ENCODE results near the gene TTC28. TPM values are rescaled to one million over a fixed set of nuclear protein-coding genes. Genes with fewer than 3 reads are reported as not detected.
A peak's percentile ranks its signal among the peaks of the same experiment; 100 is the strongest.

Gene TTC28
- total RNA-seq, 1 donor from 2014 or later: 48.5 TPM

DNA sequence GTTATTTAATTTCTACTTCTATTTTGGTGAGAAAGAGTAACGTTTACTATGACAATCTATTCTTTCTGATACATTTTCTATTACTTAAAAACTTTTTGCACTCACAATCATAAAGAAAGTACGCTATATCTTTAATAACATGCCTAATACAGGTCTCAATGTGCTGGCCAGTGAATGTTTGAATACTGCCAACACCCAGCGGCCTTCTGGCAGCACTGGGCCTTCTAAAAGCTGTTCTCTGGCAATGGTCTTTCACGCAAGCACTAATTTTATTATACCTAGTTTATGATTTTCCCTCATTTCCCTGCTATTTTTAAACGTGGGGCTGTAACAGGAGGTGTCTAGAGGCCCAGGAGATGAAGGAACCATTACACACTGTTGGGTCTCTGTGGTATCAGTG lies 410.8 kb downstream of the TTC28 start:
- DNase-seq: no peak

DNA sequence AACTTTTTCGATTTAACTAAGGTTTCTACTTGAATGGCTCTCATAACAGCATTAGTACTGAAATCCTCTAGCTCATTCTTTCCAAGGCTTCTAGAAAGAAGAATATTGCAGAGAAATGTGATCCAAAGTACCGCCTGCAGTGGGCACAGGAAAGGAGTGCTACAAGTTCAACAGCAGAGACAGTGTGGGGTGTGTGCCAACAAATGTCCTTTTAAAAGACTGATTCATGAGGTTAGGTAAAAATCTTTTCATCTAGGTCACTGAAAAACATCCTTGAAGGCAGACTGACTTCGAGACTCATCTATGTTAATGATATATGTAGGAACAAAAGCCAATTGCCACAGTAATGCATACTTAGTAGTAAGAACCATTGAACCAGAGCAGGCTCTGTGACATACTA lies 411.5 kb downstream of the TTC28 start:
- DNase-seq: no peak

DNA sequence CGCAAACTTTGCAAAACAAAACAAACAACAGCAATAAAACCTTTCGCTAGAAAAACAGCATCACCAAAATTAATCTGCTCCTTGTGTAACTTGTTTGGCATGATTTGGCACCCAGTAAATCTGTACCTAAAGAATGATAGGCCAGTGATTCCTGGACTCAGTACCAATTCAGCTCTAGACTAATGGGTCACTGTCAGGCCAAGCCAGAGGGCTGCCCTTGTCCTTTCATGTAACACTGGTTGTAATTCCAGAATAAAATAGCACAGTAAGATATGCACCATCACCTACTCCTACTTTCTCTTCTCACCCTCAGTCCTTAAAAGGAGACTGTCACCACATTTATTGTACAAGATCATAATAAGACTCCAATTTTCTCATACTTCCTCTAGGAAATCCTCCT lies 419.0 kb downstream of the TTC28 start:
- no peak for DNase-seq

DNA sequence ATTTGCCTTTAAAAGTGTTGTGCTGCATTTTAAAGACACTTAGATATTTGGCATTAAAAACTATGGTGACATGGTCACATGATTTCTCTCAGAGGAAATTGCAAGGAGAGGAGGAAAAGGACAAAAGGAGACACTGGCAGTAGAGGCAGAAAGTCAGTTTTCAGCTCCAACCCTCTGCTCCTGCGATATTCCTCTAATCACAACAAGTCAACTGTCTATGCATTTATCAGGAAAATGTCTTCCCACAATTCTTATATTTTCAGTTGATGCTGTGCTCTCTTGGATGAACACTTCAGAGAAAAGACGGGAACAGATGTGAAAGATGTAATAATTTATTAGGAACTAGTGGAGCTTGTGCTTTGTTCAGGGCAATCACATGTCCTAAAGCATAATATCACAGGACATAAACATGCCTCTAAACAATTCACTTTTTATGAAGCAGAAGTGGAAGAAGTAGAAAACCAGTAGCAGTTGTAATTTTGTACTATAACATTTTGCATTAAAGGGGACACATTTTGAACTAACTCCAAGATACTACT lies 419.8 kb downstream of the TTC28 start:
- DNase-seq: no peak

DNA sequence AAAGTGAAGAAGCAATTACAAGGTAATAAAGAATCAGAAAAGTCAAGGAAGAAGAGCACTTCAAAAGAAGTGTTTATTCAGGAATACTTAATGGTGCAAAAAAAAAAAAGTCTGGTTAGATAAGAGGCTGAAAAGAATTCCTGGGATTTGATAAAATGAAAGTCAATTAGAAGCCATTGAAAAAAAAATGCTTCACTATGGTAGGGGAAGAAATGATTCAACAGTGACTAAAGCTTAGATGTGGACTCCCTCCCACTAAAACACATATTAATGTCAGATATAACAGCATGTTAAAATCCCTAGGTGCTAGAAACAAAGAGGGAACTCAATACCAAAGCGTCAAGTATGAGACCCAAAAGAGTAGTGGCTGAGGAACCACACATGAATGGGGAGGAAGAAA lies 425.2 kb downstream of the TTC28 start:
- no peak for DNase-seq

DNA sequence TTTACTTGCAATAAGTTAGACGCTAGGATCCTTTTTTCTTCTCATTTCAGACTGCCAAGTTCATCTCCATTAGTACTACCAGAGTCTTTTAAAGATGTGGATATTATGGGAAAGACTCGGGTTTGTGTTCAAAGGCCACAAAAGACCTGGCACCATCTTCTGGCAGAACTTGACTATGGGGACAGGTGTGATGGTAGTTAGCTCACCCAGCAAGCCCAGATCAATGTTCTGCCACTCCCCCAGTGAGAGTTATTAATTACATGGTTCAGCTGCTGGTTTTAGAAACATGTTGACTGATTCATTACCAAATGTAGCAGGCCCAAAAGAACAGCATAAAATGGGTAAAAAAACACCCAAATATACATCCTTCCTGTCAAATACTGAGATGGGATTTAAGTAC lies 427.1 kb downstream of the TTC28 start:
- DNase-seq: peak; percentile 19

DNA sequence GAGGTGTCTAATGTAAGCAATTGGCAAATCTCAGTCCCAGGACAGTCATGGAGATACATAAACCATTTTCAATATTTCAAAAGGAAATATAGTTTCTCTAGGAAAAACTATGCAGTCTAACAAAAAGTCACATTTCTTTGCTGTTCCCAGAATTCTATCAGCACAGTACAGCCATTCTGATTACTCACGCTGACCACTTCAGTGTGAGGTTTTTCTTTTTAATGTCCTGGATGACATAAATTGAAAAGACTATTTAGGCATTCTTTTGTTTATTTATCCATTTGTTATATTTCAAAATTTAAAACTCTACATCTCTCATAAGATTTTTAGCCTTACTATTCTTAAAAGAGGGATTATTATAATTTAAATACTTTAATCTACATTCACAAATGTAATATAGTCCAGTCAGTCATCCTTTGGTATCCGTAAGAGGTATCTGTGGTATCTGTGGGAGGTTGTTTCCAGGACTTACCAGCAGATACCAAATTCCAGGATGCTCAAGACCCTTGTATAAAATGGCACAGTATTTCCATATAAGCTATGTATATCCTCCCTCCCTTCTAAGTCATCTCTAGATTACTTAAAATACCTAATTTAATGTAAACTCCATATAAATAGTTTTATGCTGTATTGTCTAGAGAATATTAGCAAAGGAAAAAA lies 429.5 kb downstream of the TTC28 start:
- DNase-seq: no peak

DNA sequence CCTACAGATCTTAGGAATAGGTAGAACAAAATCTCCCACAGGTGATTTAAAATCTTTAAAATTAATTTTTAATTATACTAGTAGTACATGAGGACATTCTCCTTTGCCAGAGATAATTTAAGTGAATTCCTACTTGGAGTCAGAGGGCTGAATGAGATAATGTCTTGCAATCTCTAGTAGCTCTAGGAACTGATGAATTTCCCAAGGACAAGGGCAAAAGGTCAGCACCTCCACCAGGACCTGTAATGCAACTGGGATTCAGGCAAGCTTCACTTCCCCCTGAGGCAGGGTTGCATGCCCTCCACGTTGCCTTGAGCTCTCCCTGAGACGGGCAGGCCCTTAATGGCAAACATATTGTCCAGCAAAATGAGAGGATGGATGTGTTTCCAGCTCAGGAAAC lies 430.2 kb downstream of the TTC28 start:
- DNase-seq: no peak

DNA sequence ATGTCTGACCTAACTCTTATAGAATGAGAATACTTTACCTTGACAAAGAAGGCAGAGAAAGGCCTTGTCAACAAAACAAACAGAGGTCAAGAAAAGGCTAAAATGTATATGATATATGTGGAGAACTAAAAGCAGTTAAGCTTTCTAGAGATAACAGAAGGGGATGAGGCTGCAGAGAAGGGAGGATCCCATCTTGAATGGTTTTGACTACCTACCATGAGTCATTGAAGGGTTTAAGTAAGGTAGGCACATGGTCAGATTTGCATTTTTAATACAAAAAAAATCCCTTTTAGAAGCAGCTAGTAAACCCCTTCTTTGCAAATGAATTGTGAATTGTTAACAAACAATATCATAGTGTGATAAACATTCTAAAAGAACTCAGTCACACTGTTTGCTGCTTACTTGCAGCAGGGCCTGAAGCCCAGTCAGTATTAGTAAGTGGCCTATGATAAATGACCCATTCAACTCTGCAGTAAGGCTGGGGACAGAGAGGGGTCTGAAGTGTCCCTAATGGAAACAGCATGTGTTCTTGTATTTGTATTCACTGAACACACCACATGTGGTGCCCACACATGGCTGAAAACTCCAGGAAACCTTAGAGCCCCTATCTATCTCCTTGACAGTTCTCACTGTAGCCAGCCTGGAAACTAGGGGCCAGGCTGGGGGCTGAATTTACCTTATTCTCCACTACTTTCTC lies 431.8 kb downstream of the TTC28 start:
- DNase-seq: no peak

DNA sequence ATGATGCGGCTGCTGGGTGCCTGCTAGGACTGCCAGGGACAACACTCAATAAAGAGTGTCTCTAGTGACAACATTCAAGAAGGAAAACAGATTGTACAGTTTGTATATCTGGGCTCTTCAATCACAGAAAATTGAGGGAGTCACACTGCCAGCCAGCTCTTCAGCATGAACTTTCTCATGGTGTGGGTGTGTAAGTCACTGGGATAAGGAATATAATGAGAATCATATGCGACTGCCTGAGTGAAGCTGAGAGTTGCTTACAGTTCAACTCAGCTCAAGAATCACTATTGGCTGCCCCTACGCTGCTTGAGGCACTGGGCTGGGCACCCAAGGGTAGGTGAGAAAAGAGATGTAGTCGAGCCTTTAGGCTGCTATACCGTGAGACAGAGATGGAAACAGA lies 432.5 kb downstream of the TTC28 start:
- no peak for DNase-seq

DNA sequence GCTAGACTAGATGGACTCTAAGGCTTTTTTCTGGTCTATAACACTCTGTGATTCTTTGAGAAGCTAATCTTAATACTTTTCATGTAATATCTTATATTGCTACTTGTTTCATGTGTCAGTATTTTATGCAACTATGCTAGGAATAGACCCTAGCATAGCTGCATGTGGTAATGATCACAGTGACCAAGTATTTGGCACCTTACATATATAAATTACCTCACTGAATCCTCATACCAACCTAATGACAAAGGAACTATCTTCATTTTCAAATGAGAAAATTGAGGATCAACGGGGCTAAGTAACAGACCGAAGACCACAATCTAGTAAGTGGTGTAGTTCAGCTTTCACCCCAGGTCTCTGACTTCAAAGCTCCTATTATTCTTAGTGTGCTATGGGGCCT lies 433.2 kb downstream of the TTC28 start:
- no peak for DNase-seq

DNA sequence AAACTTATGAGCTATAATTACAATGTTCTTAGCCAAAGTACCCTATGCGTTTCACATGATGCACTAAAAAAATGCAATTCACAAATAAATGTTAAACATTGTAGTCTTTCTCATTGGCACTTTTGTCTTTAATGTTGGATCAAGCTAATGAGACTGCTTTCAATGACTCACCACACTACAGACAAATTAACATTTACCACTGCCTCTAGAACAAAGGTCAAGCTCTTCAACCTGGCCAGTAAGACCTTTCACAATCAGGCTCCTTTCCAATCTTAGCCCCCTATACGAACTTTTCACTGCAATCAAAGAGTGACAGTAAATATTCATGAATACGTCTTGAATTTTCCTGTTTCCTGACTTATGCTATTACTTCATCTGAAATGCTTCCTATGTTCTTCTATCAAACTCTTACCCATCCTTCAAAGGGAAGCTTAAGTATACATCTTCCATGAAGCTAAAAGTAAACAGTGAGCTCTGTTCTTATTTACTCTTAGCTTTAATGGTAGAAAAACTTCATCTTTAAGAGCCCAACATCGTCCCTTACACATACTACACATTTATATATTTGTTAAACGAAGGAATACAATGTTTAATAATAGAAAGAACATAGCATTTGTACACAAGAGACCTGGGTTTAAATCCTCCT lies 433.9 kb downstream of the TTC28 start:
- no peak for DNase-seq

DNA sequence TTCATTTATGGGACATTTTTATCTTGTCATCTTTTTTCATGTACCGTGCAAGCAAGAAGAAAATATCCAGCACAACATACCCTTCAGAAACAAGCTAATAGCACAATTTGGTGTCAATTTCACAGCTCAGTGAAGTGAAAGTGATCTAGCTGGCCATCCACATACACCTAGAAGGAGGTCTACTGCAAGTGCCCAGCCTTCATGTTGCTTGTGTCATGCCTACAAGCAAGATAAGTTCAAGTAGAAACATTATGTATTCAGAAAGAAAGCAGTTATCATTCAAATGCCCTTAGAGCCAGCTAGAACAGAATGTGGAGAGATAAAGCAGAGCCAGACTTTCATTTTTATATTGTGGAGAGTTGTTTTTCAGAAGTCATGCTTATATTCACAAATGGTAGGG lies 434.9 kb downstream of the TTC28 start:
- no peak for DNase-seq

DNA sequence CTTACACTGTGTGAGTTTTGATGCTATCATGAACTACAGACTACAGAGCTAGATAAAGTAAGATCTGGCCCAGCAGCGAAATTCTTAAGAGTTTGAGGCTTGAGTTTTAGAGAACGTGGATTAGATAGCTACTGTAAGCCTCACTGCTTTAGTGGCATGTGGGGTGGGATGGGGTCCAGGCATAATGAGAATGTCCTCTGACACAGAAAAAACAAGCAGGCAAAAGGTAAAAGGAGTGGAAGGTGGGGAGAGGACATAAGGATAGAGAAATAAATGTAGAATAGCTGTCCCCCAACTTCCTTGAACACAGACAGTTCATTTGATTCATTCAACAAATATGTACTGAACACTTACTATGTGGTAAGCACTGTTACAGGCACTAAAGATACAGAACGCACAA lies 436.1 kb downstream of the TTC28 start:
- DNase-seq: no peak

DNA sequence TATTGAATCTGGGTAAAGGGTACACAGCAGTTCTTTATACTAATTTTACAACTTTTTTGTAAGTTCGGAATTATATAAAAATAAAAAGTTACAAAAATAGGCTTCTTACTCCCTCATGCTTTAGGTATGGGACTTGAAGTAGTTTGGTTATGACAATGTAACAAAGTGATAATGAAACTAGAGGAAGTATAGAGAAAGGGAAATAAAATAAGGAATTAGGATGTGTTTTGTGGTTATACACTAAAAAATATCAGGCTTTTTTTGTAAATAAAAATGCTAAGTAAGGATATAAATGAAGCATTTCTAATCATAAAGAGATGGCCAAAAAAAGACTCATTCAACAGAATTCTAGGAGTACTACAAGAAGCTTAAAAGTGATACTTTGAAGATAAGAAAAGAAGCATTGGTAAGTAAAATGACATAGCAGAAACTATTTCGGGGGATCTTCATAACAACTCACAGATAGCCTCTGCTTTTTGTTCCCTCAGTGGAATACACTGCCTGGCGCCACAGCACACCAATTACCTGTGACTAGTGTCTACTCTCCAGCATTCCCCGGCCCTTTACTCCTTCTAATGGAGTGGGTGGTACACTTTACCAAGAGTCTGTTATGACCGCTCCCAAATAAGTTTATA lies 437.9 kb downstream of the TTC28 start:
- no peak for DNase-seq

DNA sequence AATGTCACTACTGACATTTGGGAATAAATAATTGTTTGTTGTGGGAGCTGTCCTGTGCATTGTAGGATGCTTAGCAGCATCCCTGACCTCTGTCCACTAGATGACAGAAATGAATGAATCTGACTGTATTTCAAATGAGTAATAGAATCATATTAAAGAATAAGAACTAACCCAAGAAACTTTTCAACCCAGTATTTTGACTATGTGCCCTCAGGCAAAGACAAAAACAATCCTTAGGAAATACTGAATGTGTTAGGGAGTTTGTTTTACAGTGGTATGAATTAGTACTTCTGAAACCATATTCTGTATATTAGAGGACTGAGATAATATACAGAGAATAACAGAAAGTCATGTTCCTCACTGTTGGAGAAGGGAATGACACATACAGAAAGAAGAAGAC lies 439.7 kb downstream of the TTC28 start:
- DNase-seq: no peak

DNA sequence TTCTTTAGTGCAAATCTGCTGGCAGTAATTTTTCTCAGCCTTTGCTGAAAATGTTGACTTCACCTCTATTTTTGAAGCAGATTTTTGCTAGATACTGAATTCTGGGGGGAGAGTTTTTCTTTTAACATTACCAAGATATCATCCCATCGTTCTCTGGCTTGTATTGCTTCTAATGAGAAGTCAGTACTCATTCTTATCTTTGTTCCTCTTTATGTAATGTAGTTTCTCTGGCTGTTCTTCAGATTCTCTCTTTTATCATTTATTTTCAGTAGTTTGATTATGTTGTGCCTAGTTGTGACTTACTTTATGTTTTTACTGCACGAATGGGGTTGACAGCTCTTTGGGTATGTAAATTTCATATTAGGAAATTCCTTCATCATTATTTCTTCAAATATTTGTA lies 441.9 kb downstream of the TTC28 start:
- DNase-seq: no peak

DNA sequence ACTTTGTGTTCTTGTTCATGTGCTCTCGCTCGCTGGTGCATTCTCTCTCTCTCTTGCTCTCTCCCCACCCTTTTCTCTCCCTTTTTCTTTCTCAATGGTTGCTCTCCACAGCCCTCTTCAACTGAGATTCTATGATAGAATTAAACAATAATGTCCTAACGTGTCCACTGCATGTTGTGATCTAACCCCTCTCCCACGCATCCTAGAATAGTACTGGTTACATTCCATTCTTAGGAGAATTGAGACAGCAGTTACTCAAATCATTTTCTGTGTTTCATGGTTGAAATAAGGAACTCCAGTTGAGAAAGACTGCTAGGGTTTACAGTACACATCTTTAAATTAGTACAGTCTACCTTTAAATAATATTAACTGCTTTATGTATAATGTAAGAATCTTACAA lies 442.5 kb downstream of the TTC28 start:
- DNase-seq: no peak

DNA sequence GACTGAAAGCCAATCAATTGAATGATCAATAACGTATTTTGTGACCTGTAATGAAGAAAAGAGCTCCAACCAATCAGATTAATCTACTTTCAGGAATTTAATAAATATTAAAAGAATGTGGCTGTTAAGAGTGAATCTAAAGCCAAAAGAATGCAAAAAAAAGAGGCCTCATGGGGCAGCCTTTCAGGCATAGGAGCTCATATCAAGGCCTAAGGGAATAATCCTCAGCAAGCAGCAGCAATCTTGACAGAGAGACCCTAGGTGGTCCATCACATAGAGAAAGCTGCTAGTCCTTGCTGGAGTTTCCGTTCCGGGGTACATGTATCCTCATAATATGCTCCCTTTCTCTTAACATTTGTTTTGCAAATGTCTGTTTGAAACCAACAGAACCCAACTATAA lies 447.4 kb downstream of the TTC28 start:
- DNase-seq: no peak

DNA sequence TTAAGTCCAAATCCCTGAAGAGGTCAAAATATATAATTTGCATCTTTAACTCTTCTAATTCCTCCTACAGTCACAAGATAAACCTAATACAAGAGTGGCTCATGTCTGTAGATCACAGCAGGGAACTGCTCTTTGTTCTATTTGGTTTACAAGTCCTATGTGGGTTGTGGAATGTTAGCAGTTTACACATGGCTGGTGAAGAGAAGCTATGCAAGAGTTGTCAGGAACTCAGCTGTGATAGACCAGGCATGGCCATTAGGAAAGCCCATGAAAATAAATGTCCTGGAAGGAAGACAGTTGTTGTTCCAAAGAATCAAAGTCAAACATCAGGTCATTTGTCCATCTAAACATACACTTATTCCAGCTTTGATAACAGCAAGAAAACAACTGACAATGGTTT lies 448.2 kb downstream of the TTC28 start:
- no peak for DNase-seq

DNA sequence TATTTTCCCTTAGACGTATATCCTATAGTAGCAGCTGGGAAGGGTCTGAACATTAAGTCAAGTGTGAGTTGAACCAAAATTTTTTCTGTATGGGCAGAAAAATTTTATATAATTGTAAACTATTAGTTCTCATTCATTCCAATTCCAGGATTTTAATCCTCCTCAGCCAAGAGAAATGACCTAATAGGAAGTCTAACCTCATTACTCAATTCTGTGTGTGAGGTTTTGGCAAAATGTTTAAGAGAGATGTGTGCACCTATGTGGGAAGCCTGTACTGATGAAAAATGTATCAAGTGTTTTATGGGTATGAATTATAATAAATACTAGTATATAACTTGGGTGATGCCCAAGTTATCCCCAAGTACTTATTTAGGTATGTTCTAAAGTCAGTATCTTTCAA lies 449.0 kb downstream of the TTC28 start:
- no peak for DNase-seq

DNA sequence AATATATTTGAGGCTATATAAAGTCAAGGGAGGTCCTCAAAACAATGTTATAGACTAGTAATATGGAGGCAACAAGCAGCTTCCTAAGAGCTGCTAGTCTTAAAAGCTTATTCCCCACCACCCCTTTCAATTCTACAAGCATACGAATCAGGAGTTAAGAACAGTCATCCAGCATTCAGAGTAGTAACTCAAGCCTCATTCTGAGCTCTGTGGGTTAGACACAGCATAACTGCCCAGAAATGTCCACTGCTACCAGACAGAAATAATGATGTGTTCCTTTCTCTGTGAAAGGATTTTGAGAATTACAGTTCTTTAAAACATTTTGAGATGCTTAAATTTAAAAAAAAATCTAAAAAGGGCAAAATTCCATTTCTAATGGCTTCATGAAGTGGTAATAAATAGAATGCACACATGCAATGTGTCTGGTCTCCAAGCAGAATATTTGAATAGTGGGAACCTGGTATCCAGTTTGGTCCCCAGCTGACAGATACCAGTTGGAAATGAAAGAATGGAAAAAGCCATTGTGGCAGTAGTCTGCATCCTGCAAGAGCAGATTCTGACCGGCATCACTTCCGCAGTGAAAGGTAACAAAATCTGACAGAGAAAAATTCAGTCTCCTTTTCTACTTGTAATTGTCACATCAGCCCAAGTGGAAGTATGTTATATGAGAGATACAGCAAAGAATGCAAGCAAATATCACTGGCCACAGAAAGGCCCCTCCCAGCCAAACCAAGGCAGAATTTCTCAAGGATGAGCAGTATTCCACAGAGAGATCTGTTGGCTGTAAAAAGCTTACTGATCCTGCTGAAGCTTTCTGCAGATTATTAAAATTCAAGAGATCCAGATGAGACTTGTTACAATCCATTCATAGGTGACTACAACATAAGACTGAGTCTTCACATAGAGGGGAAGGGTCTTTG lies 449.8 kb downstream of the TTC28 start:
- DNase-seq: no peak

All from tongue (tissue), 2 donors.